PC-9 (cell line): ENCODE measurements around the gene SGCD. TPM values are rescaled to one million over a fixed set of nuclear protein-coding genes. Genes with fewer than 3 reads are reported as not detected.

Source experiments
- BruUV-seq: library from RNA; stranded (reverse); fragments of 400-500 nt; replicated peaks from 2 replicates; lab custom pipeline; 2021; lab: Mats Ljungman, UMichigan
- CTCF ChIA-PET: fragments of 300-600 bp; sonication (Branson Sonifier 250); formaldehyde crosslinking; loops from one replicate; lab custom pipeline; 2022; ENCODE audit warnings: antibody characterized with exemption; lab: Charles Lee
- POLR2A ChIA-PET: fragments of 300-600 bp; sonication (Branson Sonifier 250); formaldehyde crosslinking; loops from one replicate; lab custom pipeline; 2022; ENCODE audit warnings: antibody characterized with exemption; ENCODE audit not compliant: unreplicated experiment; lab: Charles Lee
- DNase-seq, 2 experiments: peaks; one replicate each; pipeline versions ENCODE4 v3.0.0 to v3.0.0-alpha.2; 2015 to 2022; ENCODE audit warnings: mixed read lengths in 1 of 2
- H2AFZ ChIP-seq: fragments of 200-600 bp; sonication (generic); 2 replicates; pipeline ENCODE4 v1.8.1; 2017; ENCODE audit warnings: antibody characterized with exemption
- H3F3A ChIP-seq: fragments of 200-600 bp; sonication (generic); 2 replicates; pipeline ENCODE4 v1.8.1; 2017; ENCODE audit warnings: antibody characterized with exemption, mild to moderate bottlenecking, low read depth; ENCODE audit not compliant: insufficient read depth
- H3K27ac ChIP-seq: fragments of 200-600 bp; sonication (generic); 2 replicates; pipeline ENCODE4 v1.6.1; 2016; ENCODE audit warnings: mixed run types
- H3K27me3 ChIP-seq: fragments of 200-600 bp; sonication (generic); 2 replicates; pipeline ENCODE4 v1.6.1; 2016; ENCODE audit warnings: low read depth, mixed run types; ENCODE audit not compliant: insufficient read depth
- H3K36me3 ChIP-seq: fragments of 200-600 bp; sonication (generic); 2 replicates; pipeline ENCODE4 v1.6.1; 2016; ENCODE audit warnings: low read depth, mixed run types
- H3K4me1 ChIP-seq: fragments of 200-600 bp; sonication (generic); replicated peaks from 2 replicates; pipeline ENCODE4 v1.6.1; 2016; ENCODE audit warnings: mixed run types; ENCODE audit not compliant: insufficient read depth
- H3K4me2 ChIP-seq: fragments of 200-600 bp; sonication (generic); 2 replicates; pipeline ENCODE4 v1.6.1; 2017; ENCODE audit warnings: mixed run types
- H3K4me3 ChIP-seq: fragments of 200-600 bp; sonication (generic); 2 replicates; pipeline ENCODE4 v1.6.1; 2016; ENCODE audit warnings: mixed run types
- H3K79me2 ChIP-seq: fragments of 200-600 bp; sonication (generic); 2 replicates; pipeline ENCODE4 v1.6.1; 2017; ENCODE audit warnings: low read depth, mixed run types
- H3K9me2 ChIP-seq: fragments of 200-600 bp; sonication (generic); 2 replicates; pipeline ENCODE4 v1.8.1; 2017; ENCODE audit warnings: mild to moderate bottlenecking; ENCODE audit not compliant: insufficient read depth
- H3K9me3 ChIP-seq: fragments of 200-600 bp; sonication (generic); 2 replicates; pipeline ENCODE4 v1.8.1; 2016; ENCODE audit warnings: low read depth; ENCODE audit not compliant: insufficient read depth
- H4K20me1 ChIP-seq: fragments of 200-600 bp; sonication (generic); 2 replicates; pipeline ENCODE4 v1.8.1; 2017; ENCODE audit not compliant: insufficient read depth
- EZH2 ChIP-seq: fragments of 200-600 bp; sonication (generic); IDR thresholded peaks from 2 replicates; pipeline ENCODE4 v1.8.0; 2017; ENCODE audit warnings: antibody characterized with exemption, low read depth
- intact Hi-C: fragments of 100-400 bp; cut with micrococcal nuclease; formaldehyde crosslinking; loops from one replicate; pipeline ENCODE4 v1.10.0; 2022; ENCODE audit not compliant: unreplicated experiment
- total RNA-seq: library from RNA; stranded (reverse); gene quantifications from 2 replicates; pipeline ENCODE4 v1.2.3, GENCODE V29; 2021
- TF ChIP-seq, protein P1 (sequence below): fragments of 200-600 bp; sonication (generic); conservative IDR thresholded peaks from 2 replicates; pipeline ENCODE4 v1.6.1; 2017; ENCODE audit warnings: mixed run types, antibody characterized with exemption, mild to moderate bottlenecking, moderate library complexity

SGCD gene
- total RNA-seq, 1 experiment from 2014 or later = not detected

DNA sequence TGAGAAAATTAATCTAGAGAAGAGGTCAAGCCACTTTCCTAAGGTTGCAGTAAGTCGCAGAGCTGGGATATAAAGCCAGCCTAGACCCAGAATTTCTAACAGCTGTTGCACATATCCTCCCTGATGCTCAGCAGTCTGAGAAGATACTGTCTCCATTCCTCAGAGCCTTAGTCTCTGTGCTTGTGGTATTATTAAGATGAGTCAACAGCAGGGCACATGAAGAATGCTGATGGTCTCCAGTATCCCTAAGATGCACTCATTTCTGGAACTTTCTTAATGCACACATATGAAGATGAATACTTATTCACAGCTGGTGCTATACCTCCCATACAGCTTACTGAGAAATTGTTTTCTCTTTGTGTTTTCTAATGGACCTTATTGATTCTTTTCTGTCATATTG, 32.5 kb downstream of the SGCD start:
- Histone ChIP-seq H2AFZ (no peak overlapping the region), H3K27me3 (no peaks in the 10 kb centered on the region), H3K4me1 (no peaks in the 10 kb centered on the region), H3K79me2 (no peaks in the 10 kb centered on the region), H3K9me3 (no peaks in the 10 kb centered on the region), H3K9me2 (no peaks in the 10 kb centered on the region), H3K4me3 (no peak overlapping the region), H3K4me2 (no peak overlapping the region), H3K27ac (no peak overlapping the region), H3F3A (no peaks in the 10 kb centered on the region), H3K36me3 (no peaks in the 10 kb centered on the region), H4K20me1 (no peaks in the 10 kb centered on the region)
- DNase-seq = no peak
- POLR2A ChIA-PET = no interaction called here
- CTCF ChIA-PET = no interaction called here
- intact Hi-C loops = no loop called here
- BruUV-seq = no TSS peak
- no peak for TF ChIP-seq EZH2
- TF ChIP-seq, protein P1, sequence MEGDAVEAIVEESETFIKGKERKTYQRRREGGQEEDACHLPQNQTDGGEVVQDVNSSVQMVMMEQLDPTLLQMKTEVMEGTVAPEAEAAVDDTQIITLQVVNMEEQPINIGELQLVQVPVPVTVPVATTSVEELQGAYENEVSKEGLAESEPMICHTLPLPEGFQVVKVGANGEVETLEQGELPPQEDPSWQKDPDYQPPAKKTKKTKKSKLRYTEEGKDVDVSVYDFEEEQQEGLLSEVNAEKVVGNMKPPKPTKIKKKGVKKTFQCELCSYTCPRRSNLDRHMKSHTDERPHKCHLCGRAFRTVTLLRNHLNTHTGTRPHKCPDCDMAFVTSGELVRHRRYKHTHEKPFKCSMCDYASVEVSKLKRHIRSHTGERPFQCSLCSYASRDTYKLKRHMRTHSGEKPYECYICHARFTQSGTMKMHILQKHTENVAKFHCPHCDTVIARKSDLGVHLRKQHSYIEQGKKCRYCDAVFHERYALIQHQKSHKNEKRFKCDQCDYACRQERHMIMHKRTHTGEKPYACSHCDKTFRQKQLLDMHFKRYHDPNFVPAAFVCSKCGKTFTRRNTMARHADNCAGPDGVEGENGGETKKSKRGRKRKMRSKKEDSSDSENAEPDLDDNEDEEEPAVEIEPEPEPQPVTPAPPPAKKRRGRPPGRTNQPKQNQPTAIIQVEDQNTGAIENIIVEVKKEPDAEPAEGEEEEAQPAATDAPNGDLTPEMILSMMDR = no peak

DNA sequence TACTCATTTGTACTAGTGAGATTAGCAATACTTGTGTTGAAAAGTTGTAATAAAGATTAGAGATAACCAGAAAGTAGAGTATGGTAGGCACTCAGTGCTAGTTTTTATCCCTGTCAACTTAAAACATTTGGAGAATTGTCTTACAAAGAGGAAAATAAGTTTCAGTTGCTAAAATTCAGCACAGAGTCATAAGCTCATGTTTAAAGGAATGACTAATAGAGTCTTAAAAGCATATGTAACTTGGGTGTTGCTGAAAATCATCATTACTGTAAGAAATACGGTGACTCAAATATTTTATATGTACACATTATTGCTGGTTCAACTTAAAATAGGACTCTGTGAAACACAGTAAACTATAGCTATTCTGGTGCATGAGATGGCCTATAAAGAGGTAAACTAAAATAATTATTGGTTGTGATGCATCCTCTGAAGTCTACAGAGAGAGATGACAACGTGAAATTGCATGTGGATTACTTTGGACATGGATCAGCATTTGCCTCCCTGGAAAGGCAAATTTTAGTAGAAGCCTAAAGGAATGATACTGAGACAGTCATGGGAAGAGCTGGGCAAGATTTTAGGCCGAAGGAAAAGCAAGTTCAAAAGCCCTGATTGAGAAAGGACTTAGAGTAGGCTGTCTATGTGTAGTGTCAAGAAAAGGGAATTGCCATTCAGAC, 34.6 kb downstream of the SGCD start:
- Histone ChIP-seq H3K79me2 (no peaks in the 10 kb centered on the region), H3K4me1 (no peaks in the 10 kb centered on the region), H3K9me3 (no peaks in the 10 kb centered on the region), H3K36me3 (no peaks in the 10 kb centered on the region), H3K27me3 (no peaks in the 10 kb centered on the region), H2AFZ (no peak overlapping the region), H3K4me3 (no peak overlapping the region), H3K27ac (no peak overlapping the region), H4K20me1 (no peaks in the 10 kb centered on the region), H3K9me2 (no peaks in the 10 kb centered on the region), H3F3A (no peaks in the 10 kb centered on the region), H3K4me2 (no peak overlapping the region)
- BruUV-seq = no TSS peak
- no peak for DNase-seq
- TF ChIP-seq, protein P1 = no peak
- TF ChIP-seq EZH2 = no peak
- intact Hi-C loops = no loop called here
- ChIA-PET POLR2A (no interaction called here), CTCF (no interaction called here)

DNA sequence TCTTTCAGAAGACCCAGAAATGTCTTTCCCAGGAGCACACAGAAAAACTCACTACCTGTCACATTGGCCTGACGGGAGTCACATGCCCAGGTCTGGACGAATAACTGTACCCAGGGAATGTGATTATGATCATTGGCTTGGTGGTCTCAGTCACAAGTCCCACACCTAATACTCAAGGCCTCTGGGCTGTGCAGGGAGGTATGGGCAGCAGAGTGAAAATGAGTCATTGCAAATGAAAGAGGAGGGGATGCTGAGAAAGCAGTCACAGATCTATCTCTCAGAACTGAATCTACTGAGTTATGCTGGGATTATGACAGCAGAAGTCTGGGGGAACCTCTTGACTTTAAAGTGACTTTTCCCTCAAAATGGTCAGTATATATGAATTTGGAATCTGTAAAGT, 36.9 kb downstream of the SGCD start:
- intact Hi-C loops = no loop called here
- Histone ChIP-seq H3K27me3 (no peaks in the 10 kb centered on the region), H3K79me2 (no peaks in the 10 kb centered on the region), H3K36me3 (no peaks in the 10 kb centered on the region), H3K27ac (no peak overlapping the region), H4K20me1 (no peaks in the 10 kb centered on the region), H3K9me3 (no peaks in the 10 kb centered on the region), H2AFZ (no peak overlapping the region), H3K4me2 (no peak overlapping the region), H3K4me1 (no peaks in the 10 kb centered on the region), H3K4me3 (no peak overlapping the region), H3K9me2 (no peaks in the 10 kb centered on the region), H3F3A (no peaks in the 10 kb centered on the region)
- TF ChIP-seq EZH2 = no peak
- TF ChIP-seq, protein P1 = no peak
- no peak for DNase-seq
- ChIA-PET CTCF (no interaction called here), POLR2A (no interaction called here)
- no TSS peak for BruUV-seq
